Measurements from ENCODE around the gene PDE4B.
"Not testable (repeated sequence)": the region's sequence is repeated elsewhere in the genome, so short reads cannot be mapped to it uniquely, and the experiment has no call there.

Gene PDE4B

DNA sequence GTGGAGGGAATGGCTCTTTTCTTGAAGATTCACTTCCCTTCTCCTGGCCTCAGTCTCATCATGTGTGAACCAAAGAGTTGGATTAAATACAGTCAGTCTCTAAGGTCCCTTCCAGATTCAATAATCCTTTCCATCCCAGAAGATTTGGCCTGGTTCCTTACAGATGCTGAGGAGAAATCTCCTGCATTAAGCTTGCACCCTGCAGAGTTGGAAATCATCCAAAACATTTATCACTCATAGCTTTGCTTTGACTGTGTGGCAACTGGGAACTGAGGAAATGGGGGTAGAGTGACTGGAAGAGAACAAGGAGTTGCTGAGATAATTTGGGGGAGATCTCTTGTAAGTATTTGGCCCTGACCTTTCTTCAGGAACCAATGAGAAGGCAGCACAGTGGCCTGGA, 520.7 kb downstream of the PDE4B start:
- DNase-seq (ENCODE audit: low spot score) = no peak

DNA sequence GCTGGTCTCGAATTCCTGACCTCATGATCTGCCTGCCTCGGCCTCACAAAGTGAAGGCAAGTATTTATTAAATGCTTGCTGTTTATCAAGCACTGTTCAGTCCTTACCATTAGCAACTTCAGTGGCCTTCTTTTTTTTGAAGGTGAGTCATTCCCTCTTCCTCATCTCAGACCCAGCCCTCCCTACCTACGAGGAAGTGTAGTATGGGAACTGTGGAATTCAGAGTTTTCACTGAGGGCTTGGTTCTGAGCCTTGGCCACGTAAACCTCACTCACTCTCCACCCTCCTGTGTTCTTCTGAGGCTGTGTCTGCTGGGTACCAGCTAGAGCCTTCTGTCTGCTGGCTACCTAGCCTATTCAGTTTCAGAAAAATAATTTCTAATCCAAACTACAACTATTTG, 523.0 kb downstream of the PDE4B start:
- DNase-seq (ENCODE audit: low spot score) = no peak

DNA sequence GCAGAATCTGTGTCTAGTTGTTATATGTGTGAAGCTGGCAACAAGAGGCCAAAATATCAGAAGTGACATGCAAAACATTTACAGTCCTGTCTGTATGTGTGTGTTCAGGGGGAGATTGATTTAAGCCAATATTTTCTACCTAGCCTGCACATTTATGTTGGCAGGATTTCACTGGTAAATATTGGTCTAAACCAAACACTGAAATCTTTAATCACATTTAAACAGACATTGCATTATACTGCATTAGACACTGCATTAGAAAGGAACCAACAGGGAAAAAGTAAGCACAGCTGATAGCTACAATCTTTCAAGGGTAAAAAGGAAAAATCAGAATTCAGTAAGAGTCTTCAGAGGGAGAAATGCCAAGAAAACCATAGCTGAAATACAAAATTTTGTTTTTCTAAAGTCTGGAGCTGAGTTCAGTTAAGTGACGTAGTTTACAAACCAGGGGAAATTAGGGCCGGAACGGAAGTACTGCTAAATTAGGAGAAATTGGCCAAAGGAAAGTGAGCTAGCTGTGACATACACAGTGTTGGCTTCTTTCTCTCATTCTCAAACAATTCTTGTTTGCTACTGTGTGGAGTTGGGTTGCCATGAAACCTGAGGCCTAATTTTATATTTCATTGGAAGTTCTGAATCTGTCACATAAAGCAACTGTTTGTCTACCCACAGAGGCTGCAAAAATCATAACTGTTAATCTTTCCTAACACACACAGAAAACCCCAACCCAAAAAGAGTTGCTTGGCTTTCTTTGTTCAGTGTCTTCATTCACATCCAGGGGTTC, 524.0 kb downstream of the PDE4B start:
- no peak for DNase-seq (ENCODE audit: low spot score)

DNA sequence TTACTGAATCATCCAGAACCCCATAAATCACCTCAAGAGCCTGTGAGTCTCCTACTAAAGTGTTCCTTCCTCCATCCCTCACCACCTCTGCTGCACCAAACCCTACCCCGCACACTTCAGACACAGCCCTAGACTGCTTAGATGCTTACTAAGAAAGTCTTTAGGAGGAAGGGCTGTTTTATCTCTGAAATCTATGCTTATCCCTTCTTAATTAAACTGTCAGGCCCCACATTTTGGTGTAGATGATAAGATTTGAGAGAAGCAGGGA, 524.5 kb downstream of the PDE4B start:
- DNase-seq (ENCODE audit: low spot score) = no peak

DNA sequence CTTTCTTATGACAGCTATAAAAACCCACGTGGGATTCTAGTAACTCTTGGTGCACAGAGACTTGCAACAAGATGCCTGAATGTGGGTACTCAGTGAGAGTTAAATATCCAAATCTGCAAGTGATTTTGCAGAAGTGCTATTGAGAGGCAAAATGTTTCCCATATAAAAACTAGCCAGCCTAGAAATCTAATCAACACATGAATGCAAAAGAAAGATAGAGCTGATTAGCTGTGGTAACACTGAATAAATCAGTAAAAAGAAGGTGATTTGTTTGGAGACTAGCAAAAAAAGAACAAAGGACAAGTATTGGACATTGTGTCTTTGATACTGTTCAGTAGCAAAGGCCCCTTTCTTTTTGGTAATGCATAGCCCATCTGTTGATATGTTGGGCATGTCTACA, 527.5 kb downstream of the PDE4B start:
- no peak for DNase-seq (ENCODE audit: low spot score)

DNA sequence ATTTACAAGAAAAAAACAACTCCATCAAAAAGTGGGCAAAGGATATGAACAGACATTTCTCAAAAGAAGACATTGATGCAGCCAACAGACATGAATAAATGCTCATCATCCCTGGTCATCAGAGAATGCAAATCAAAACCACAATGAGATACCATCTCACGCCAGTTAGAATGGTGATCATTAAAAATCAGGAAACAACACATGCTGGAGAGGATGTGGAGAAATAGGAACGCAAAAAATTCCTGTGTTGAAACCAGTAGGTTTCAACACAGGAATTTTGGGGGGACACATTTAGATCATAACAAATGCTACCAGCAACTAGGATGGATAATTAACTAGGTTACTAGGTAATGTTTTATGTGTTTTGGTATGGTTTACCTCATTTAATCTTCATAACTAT, 529.8 kb downstream of the PDE4B start:
- not testable (repeated sequence) for DNase-seq (ENCODE audit: low spot score)

DNA sequence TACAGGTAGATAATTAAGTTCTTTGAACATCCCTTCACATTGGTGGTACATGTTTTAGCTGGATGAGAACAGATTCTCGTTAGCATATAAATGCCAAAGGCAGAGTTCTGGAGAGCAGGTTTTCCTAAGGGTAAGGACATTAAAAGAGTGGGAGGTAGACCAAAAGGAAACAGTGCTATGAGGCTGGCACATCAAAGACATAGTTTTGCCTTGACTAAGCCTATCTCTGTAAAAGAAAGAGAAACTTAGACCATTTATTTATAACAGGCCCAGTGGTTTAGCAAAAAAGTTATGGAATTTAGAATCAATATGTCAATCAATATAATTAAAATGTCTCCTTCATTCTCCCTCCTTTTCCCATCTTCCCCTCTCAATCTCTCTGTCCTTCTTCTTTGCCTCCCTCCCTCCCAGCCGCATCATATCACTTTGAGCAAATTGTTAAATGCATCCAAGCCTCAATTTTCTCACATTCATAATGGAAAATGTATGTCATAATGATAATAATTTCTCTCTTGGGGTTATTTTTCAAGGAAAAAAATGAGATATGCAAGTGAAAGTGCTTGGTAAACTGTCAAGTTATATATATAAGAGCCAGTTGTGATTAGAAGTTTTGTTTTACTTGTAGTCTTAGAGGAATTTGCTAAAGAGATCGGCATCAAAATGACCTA, 531.4 kb downstream of the PDE4B start:
- DNase-seq (ENCODE audit: low spot score) = no peak

DNA sequence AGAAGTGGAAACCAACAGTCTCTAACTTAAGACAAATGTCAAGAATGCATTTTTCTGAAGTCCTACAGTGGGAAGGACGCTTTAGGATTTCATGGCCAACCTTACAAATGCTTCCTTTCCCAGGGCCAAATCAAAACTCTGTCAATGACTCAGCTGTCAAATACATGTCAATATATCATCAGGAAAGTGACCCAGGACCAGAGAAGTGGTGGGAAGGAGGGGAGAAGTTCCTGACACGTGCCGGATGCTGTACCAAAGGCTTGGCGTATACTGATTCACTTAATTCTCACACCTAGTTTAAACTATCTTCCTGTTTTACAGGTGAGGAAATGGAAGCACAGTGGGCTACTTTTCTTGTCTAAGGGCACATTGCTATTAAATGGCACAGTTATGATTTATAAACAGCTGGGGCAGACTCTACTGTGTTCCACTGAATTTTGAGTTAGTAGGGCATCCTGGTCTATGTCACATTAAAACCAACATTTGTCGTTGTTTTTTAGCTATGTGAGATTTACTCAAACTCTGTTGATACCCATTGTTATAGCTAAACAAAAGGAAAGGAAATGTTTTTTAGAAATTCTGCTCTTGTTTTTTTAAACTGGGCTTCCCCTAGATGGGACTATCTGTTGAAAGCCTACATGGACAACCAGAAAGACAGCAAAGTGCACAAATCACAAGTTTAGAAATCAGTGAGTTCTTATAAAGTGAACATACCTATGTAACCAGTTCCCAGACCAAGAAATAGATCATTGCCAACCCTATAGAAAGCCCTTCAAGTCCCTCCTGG, 533.1 kb downstream of the PDE4B start:
- DNase-seq (ENCODE audit: low spot score) = no peak

DNA sequence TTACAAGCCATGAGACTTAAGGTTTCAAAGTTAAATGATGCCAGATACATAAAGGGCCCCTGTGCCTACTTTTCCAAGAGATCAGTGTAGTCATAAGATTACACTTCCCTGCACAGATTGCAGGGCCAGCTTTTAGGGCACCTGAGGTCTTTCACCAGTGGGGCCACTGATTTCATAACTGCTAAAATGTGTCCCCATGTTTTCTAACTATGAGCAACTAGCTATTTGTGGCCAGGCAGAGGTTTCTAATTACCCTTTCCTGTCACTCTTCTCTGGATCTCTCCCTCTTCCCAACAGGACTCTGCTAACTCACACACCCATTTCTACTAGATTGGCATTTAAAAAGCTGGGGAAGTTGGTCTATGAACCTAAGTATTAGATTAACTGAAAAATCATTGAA, 534.2 kb downstream of the PDE4B start:
- DNase-seq (ENCODE audit: low spot score) = no peak

DNA sequence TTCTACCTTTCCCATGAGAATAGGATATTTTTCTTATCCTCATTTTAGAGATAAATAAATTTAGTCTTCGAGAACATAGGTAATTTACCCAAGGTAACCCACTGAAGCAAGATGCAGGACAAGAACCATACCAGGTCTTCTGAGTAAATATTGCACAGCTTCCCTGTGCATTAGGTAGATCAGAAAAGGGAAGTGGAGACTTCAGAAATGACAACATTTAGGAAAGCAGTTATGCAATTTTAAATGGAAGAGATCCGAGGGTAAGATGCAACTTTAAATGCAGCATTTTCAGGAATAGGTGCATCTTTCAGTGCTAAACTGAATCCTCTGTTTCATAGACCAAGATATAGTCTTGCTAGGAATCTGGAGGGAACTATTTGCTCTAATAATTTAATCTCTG, 534.9 kb downstream of the PDE4B start:
- DNase-seq (ENCODE audit: low spot score) = no peak

DNA sequence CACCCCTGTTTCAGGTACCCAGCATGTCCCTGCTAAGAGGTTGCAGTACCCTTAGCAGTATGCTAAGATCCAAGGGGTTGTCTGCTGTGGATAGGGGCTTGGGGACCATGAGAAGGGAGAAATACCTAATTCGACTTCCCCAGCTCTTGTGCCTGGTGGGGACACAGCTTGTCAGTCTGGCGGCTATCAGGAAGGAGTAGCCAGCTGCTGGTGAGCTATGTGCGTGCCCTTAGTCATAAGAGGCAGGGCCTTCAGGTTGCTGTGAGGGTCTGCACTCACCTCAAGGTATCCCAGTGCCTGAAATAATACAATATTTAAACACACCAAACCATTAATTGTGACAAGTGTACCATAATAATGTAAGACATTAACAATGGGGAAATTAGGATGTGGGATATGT, 536.2 kb downstream of the PDE4B start:
- no peak for DNase-seq (ENCODE audit: low spot score)

DNA sequence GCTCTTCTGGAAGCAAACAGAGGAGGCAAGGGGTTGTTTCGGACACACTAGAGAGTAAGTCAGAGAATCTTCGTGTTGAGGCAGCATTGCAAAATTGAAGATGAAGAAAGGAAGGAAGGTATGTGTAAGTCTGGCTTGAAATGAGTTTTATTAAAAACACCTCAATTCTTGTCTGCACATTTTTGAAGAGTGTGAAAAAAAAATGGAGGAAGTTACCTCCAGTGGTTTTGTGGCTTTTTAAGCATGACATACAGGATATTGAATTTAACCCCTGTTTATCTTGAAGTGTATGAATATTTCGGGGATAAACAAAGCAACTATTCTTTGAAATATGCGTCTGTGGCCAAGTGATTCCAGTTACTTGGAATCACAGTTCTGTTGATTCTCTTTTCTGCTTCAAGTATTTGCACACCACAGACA, 538.0 kb downstream of the PDE4B start:
- DNase-seq (ENCODE audit: low spot score) = no peak

DNA sequence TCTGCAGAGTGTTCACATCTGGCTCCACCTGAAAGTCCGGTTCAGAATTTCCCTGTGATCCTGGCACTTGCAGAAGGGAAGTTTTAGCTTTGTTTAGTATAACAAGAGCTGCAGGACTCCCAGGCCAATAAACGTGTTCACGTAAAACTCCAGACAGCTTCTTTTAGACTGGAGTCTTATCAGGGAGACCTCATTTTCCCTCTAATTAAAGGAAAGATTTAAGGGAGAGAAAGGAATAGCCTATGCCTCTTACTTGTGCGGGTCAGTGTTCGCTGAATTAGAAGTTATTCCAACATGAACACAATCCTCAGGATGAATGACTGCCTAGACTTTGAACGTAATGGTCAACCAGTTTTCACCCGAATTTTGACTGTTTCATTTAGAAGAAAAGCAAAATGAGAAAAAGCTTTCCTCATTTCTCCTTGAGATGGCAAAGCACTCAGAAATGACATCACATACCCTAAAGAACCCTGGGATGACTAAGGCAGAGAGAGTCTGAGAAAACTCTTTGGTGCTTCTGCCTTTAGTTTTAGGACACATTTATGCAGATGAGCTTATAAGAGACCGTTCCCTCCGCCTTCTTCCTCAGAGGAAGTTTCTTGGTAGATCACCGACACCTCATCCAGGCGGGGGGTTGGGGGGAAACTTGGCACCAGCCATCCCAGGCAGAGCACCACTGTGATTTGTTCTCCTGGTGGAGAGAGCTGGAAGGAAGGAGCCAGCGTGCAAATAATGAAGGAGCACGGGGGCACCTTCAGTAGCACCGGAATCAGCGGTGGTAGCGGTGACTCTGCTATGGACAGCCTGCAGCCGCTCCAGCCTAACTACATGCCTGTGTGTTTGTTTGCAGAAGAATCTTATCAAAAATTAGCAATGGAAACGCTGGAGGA, 539.2 kb downstream of the PDE4B start:
- DNase-seq (ENCODE audit: low spot score) = peak; percentile 59

DNA sequence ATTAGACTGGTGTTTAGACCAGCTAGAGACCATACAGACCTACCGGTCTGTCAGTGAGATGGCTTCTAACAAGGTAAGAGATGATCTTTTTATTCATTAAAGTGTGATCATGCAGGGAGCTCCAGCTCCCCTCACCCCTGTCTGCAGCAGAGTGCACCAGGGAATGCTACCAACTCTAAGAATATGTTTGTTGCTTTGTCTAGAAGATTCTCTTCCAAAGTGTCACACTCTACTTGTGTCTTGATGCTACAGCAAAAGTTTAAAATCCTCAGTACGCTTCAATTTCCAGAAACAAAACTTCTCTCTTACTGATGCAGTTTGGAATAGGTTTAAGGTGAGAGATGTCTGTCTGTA, 539.8 kb downstream of the PDE4B start:
- DNase-seq (ENCODE audit: low spot score) = no peak

DNA sequence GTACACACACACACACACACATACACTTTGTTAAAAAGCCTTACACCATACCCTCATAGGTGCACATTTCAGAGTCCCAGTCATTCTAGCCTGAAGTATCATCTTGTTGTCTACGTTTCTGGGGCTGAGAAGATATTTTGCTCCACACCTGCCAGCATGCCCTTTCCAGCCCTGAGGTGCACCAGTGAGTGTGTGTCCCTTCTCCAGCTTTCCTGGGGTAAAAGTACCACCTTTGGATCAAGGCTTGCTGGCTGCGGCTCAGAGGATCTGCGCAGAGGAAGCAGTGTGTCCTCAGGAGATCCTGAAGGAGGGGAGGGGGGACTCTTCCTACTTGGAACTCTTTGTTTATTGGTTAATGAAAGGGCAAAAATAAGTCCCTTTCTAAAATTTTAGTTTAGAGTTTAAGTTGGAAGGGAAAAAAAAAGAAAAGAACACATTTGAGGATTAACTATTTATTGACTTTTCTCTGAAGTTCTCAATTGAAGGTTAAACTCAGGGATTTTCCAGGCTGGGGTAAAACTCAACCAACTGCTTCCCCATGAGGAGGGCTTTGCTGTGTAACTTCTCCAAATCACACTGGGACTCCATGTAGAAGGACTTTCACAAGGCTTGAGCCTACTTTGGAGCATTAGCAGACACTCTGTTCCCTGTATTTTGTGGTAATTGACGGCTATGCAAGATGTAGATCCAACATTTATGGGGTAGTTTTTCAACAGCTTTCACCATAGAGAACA, 540.9 kb downstream of the PDE4B start:
- no peak for DNase-seq (ENCODE audit: low spot score)

DNA sequence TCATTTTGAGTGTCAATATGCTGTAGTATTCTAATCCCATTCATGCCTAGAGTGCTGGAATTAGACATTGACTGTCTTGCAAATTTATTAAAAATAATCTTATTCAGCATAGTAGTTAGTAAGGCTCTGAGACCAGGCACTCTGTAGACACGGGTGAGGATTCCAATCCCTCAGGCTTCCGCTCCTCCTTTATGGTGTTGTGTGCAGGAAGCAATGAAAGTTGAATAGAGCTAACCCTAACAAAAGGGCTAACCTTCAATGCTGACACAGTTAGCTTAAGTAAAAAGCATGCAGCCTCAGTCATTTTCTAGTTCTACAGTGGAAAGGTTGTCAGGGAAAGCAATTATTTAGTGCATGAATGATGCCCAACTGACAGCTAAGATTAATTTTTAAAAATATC, 541.6 kb downstream of the PDE4B start:
- no peak for DNase-seq (ENCODE audit: low spot score)

DNA sequence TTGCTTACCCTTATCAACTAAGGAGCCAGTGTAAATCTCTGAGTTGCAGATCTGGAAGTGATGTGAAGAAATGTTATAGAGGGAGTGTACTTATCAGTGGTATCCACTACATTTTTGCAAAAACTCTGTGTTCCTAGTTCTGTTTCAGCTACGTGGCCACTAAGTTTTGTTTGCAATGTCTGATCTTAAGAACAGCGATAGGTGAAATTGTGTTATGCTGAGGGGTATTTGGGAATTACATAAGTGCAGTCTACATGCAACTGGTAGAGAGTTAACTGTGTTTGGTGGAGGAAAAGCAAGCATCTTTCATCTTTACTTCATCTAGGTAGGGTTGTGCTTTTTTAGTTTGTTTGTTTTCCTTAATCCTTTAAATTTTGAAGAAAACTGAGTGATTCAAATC, 542.4 kb downstream of the PDE4B start:
- DNase-seq (ENCODE audit: low spot score) = no peak

DNA sequence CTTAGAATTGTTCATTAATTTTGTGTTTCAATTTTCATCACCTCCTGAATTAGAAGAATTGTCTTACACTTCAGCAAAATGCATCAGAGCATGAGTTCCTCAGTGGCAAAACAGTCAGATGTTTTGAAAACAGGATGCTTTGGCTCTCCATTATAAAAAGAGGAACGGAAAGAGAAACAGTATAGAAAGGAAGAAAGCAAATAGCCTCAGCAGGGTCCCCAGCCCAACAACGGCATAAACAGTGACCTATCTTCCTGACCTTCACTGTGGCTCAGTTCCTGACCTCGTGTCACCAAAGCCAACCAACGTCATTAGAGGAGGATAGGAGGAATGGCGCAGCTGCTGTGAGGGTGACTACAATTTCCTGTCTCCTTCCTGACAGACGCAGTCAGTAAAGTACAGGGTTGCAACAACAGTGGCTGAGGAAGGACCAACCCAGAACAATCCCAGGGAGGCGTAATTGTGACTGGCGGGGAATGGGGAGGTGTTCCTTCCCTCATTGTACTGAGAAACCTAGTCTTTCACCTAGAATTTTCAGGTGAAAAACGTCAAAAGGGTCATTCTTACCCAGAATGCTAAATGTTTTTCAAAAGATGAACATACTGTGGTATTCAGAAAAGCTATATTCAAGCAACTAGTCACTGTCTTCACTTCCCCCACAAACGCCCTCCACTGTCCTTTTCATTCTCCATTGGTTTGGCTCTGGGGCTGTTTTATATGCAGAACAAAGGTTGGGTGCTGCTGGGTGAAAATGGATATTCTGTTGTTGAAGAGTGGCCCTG, 543.4 kb downstream of the PDE4B start:
- no peak for DNase-seq (ENCODE audit: low spot score)

DNA sequence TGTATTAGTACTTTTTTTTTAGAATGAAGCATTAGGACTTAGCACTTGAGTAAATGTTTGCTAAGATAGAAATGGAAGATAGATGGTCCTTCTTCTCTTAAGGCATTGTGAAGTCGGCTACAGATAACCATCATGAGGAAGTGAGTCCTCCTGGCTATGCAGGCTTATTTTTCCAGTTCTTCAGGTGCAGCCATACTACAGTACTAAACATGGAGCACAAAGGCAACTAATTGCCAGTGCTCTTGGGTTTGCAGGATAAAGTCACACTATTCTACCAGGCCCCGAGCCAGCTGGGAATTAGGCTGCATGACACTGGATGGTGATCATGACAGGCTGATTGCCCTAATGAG, 543.9 kb downstream of the PDE4B start:
- DNase-seq (ENCODE audit: low spot score) = no peak

DNA sequence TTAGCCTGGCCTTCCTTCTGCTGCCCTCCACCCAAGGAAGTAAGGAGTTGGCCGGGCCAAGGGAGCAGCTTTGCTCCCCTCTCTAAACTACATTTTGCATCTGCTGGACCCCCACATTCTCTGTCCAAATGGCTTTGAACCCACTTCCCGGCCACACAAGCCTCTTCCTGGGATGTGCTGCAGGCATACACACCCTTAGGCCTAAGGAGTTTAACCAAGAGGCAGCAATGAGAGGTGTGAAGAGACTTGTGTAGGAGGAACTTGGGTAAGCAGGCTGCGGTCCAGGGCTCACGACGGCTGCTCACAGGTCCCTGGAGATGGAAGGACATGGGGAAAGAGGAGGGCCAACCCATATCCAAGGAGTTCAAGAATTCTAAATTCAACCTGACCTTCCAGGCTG, 544.6 kb downstream of the PDE4B start:
- no peak for DNase-seq (ENCODE audit: low spot score)

DNA sequence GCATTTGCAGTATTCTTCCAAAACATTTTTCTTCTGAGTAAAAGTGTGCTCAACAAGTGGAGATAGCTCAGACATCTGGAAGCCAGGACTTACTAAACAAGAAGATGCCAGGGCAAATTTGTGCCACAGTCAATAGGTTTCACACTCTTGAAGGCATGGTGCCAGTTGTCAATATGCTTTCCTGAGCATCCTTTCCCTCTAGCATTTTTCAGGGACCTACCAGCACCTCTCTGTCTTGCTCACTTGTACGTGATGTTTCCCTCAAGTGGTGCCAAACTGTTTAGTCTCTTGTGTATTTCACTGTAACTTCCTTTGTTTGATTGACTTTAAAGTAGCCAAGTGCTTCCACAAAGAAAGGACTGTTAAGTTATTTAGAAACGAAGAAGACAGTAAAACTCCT, 547.2 kb downstream of the PDE4B start:
- DNase-seq (ENCODE audit: low spot score) = no peak

All from ecto neural progenitor cell (in vitro differentiated cells).